ENCODE data around the gene FAM53B. TPM values are rescaled to one million over a fixed set of nuclear protein-coding genes. Genes with fewer than 3 reads are reported as not detected.
A peak's percentile ranks its signal among the peaks of the same experiment; 100 is the strongest.

FAM53B gene
- polyA plus RNA-seq, 1 of the 3 experiments (the other 2 are of a cell fraction) = 5.6 TPM

GRCh38 chr10:124677293-124677699 lies 66.9 kb downstream of the FAM53B start:
- Histone ChIP-seq H3K27me3 (ENCODE audit: insufficient read depth) (no peaks in the 10 kb centered on the region), H3K36me3 (replicated peaks in 1 of 2; ENCODE audit: control insufficient read depth in 1 of 2, insufficient read depth in 2 of 2, low read length in 1 of 2) (peaks cover 4 to 23% of the 10 kb centered on the region in 2 experiments), H3K79me2 (ENCODE audit: insufficient read depth) (peaks cover 11% of the 10 kb centered on the region; the same call in 1 of the 2 replicates), H3K9me2 (no peaks in the 10 kb centered on the region), H3K4me2 (no peak overlapping the region), H4K20me1 (ENCODE audit: insufficient read depth) (0 out of 2 replicates have a peak, but pooled peaks cover 4% of the 10 kb centered on the region), H3F3A (replicated peaks; ENCODE audit: insufficient read depth) (no peaks in the 10 kb centered on the region), H3K27ac (ENCODE audit: low read depth in 2 of 2, low read length in 1 of 2) (peak overlapping the region in 1 of 2 experiments; percentile 95; a peak in 2 of 4 replicates), H3K9me3 (no peaks in the 10 kb centered on the region), H3K9ac (no peak overlapping the region), H3K4me1 (ENCODE audit: control insufficient read depth in 1 of 2, insufficient read depth in 2 of 2, low read depth in 1 of 2, low read length in 1 of 2) (peaks cover 0 to 36% of the 10 kb centered on the region in 2 experiments; a peak in 1 of 4 replicates), H3K4me3 (ENCODE audit: low read depth in 2 of 2, low read length in 1 of 2) (no peak overlapping the region), H2AFZ (ENCODE audit: low read depth) (no peak overlapping the region)
- CTCF ChIA-PET = interaction anchor here (0.8 to 1.9 kb wide), 4 partner anchors 11 to 137 kb away, joined by 3 to 5 read pairs (median 4); no protein-coding TSS in a partner anchor
- POLR2A ChIA-PET = no interaction called here
- WGBS (ENCODE audit: low lambda C conversion rate) = 85% methylated on average over 9 of the region's 10 CpGs
- TF ChIP-seq TCF12 (IDR thresholded peaks at IDR 0.05) (no peak), POLR2AphosphoS5 (IDR thresholded peaks at IDR 0.05; ENCODE audit: low read depth, low read length) (no peak), CHD2 (IDR thresholded peaks at IDR 0.05; ENCODE audit: low read length, partially characterized antibody) (peak; percentile 11)
- DNase-seq = peak; percentile 65

- Histone ChIP-seq H3K9me2 (no peaks in the 10 kb centered on the region), H3K27ac (ENCODE audit: low read depth in 2 of 2, low read length in 1 of 2) (peak overlapping the region in 1 of 2 experiments; percentile 95; a peak in 2 of 4 replicates), H3K36me3 (replicated peaks in 1 of 2; ENCODE audit: control insufficient read depth in 1 of 2, insufficient read depth in 2 of 2, low read length in 1 of 2) (peaks cover 2 to 16% of the 10 kb centered on the region in 2 experiments), H3K27me3 (ENCODE audit: insufficient read depth) (no peaks in the 10 kb centered on the region), H3K4me2 (no peak overlapping the region), H3K4me1 (ENCODE audit: control insufficient read depth in 1 of 2, insufficient read depth in 2 of 2, low read depth in 1 of 2, low read length in 1 of 2) (peaks cover 0 to 44% of the 10 kb centered on the region in 2 experiments; a peak in 3 of 4 replicates), H3K9ac (no peak overlapping the region), H3K9me3 (no peaks in the 10 kb centered on the region), H2AFZ (ENCODE audit: low read depth) (no peak overlapping the region), H4K20me1 (ENCODE audit: insufficient read depth) (0 out of 2 replicates have a peak, but pooled peaks cover 7% of the 10 kb centered on the region), H3K79me2 (ENCODE audit: insufficient read depth) (peaks cover 11% of the 10 kb centered on the region; the same call in 1 of the 2 replicates), H3F3A (replicated peaks; ENCODE audit: insufficient read depth) (no peaks in the 10 kb centered on the region), H3K4me3 (ENCODE audit: low read depth in 2 of 2, low read length in 1 of 2) (no peak overlapping the region)
- ChIA-PET CTCF (interaction anchor here (0.7 to 1.9 kb wide), 7 partner anchors 8 to 378 kb away, joined by 3 to 5 read pairs (median 3); no protein-coding TSS in a partner anchor), POLR2A (no interaction called here)
- 97% methylated on average over 12 of the region's 15 CpGs for WGBS (ENCODE audit: low lambda C conversion rate)
- DNase-seq = no peak
- no peak for TF ChIP-seq TAF1 (IDR thresholded peaks at IDR 0.05; ENCODE audit: borderline replicate concordance, low read depth, low read length)
- TF ChIP-seq TEAD4 (IDR thresholded peaks at IDR 0.05; ENCODE audit: borderline replicate concordance, insufficient read depth) = no peak
- no peak for TF ChIP-seq EZH2phosphoT487 (IDR thresholded peaks at IDR 0.05; ENCODE audit: borderline replicate concordance, low read depth)
- TF ChIP-seq SMC3 (IDR thresholded peaks at IDR 0.05; ENCODE audit: low read depth, low read length) = no peak
- TF ChIP-seq POLR2AphosphoS5 (IDR thresholded peaks at IDR 0.05; ENCODE audit: low read depth, low read length) = no peak
- TF ChIP-seq RFX5 (IDR thresholded peaks at IDR 0.05; ENCODE audit: low read length) = no peak
- TF ChIP-seq CTCF (IDR thresholded peaks at IDR 0.05) = no peak
- no peak for TF ChIP-seq USF1 (IDR thresholded peaks at IDR 0.05; ENCODE audit: borderline replicate concordance, low read depth)
- no peak for TF ChIP-seq YY1 (IDR thresholded peaks at IDR 0.05; ENCODE audit: low read depth)
- TF ChIP-seq GABPA (IDR thresholded peaks at IDR 0.05; ENCODE audit: low read depth) = no peak
- no peak for TF ChIP-seq RCOR1 (IDR thresholded peaks at IDR 0.05; ENCODE audit: low read length)
- no peak for TF ChIP-seq EP300 (IDR thresholded peaks at IDR 0.05; ENCODE audit: borderline replicate concordance in 1 of 2, low read depth in 1 of 2, low read length in 1 of 2)
- TF ChIP-seq RXRA (IDR thresholded peaks at IDR 0.05; ENCODE audit: borderline replicate concordance, low read depth) = no peak
- no peak for TF ChIP-seq ELF1 (IDR thresholded peaks at IDR 0.05)
- no peak for TF ChIP-seq GATA2 (CRISPR knock-in tag; IDR thresholded peaks at IDR 0.05)
- TF ChIP-seq ZBTB33 (IDR thresholded peaks at IDR 0.05; ENCODE audit: borderline replicate concordance, low read depth) = no peak
- no peak for TF ChIP-seq FOXM1 (IDR thresholded peaks at IDR 0.05; ENCODE audit: low read depth)
- TF ChIP-seq MXI1 (IDR thresholded peaks at IDR 0.05; ENCODE audit: low read depth, low read length) = no peak
- no peak for TF ChIP-seq USF2 (IDR thresholded peaks at IDR 0.05; ENCODE audit: borderline replicate concordance, low read depth, low read length)
Observed at GRCh38 chr10:124676416-124677062, 67.6 kb downstream of the FAM53B start.
